Activated T-helper 9 cell treated with anti-CD3 and anti-CD28 coated beads, Interleukin-2, amount 50 U/mL, for 16 hours (primary cell): ENCODE data around the gene QSOX2.

Experiments
- DNase-seq: peaks from one replicate; pipeline ENCODE4 v3.0.0-alpha.2; 2020; ENCODE audit warnings: low read depth

The QSOX2 gene

GRCh38 chr9:136203408-136204144 is 42.0 kb downstream of the QSOX2 start:
- DNase-seq, result no peak

GRCh38 chr9:136202454-136203407 is 42.9 kb downstream of the QSOX2 start:
- DNase-seq, result no peak

- DNase-seq, result no peak
These were observed 43.8 kb downstream of the QSOX2 start for GRCh38 chr9:136201609-136202453.

- DNase-seq, result no peak
These were observed 44.4 kb downstream of the QSOX2 start for GRCh38 chr9:136201174-136201573.

- no peak for DNase-seq
These were observed 45.2 kb downstream of the QSOX2 start for GRCh38 chr9:136200424-136200823.

GRCh38 chr9:136199391-136200288 is 46.0 kb downstream of the QSOX2 start:
- no peak for DNase-seq

GRCh38 chr9:136198605-136199083 is 47.0 kb downstream of the QSOX2 start:
- no peak for DNase-seq

- no peak for DNase-seq
These were observed 47.5 kb downstream of the QSOX2 start for GRCh38 chr9:136197930-136198604.

- no peak for DNase-seq
These were observed 48.3 kb downstream of the QSOX2 start for GRCh38 chr9:136197084-136197875.

- DNase-seq, result no peak
These were observed 49.1 kb downstream of the QSOX2 start for GRCh38 chr9:136196404-136197083.

GRCh38 chr9:136194540-136194939 is 51.1 kb downstream of the QSOX2 start:
- no peak for DNase-seq

GRCh38 chr9:136193891-136194279 is 51.7 kb downstream of the QSOX2 start:
- DNase-seq, result no peak

- no peak for DNase-seq
These were observed 52.3 kb downstream of the QSOX2 start for GRCh38 chr9:136193127-136193890.

GRCh38 chr9:136192289-136193126 is 53.1 kb downstream of the QSOX2 start:
- no peak for DNase-seq

GRCh38 chr9:136191960-136192286 is 53.7 kb downstream of the QSOX2 start:
- DNase-seq, result no peak

- DNase-seq, result no peak
These were observed 54.3 kb downstream of the QSOX2 start for GRCh38 chr9:136191099-136191959.
